Keratinocyte (primary cell): ENCODE results near the gene GPR63. TPM values are rescaled to one million over a fixed set of nuclear protein-coding genes. Genes with fewer than 3 reads are reported as not detected.

Experiments used
- DNase-seq: peaks from one replicate; pipeline ENCODE4 v3.0.0-alpha.2; 2011; ENCODE audit warnings: low read depth, missing footprints, low spot score
- FAIRE-seq: peaks from 2 replicates; lab custom pipeline; 2011; peaks lifted over from hg19 to GRCh38; lab: Jason Lieb, UNC
- H2AFZ ChIP-seq: 2 replicates; pipeline ENCODE4 v1.6.0; 2012; ENCODE audit warnings: low read length, control low read depth, inconsistent platforms; ENCODE audit not compliant: control insufficient read depth
- H3K27ac ChIP-seq: 2 replicates; pipeline ENCODE4 v1.5.1; 2011; ENCODE audit warnings: low read length; ENCODE audit not compliant: control insufficient read depth, insufficient read depth
- H3K27me3 ChIP-seq: 3 replicates; pipeline ENCODE4 v1.6.0; 2011; ENCODE audit warnings: low read length; ENCODE audit not compliant: control insufficient read depth, insufficient read depth; ENCODE audit errors: extremely low read depth
- H3K36me3 ChIP-seq, 2 experiments: 2 replicates in 1 of 2; 3 replicates in 1 of 2; pipeline ENCODE4 v1.5.1; 2011; ENCODE audit warnings: low read length in 2 of 2, mild to moderate bottlenecking in 1 of 2; ENCODE audit not compliant: control insufficient read depth in 2 of 2, insufficient read depth in 2 of 2; ENCODE audit errors: extremely low read depth in 1 of 2
- H3K4me1 ChIP-seq: 3 replicates; pipeline ENCODE4 v1.5.1; 2011; ENCODE audit warnings: low read length; ENCODE audit not compliant: control insufficient read depth, insufficient read depth; ENCODE audit errors: extremely low read depth
- H3K4me2 ChIP-seq: 3 replicates; pipeline ENCODE4 v1.6.0; 2011; ENCODE audit warnings: low read depth, low read length; ENCODE audit not compliant: control insufficient read depth, insufficient read depth; ENCODE audit errors: extremely low read depth
- H3K4me3 ChIP-seq, 3 experiments: fragments of 200-600 bp in 1 of 3; sonication (generic) in 1 of 3; 2 replicates in 2 of 3; 3 replicates in 1 of 3; pipeline ENCODE4 v1.5.1; 2011 to 2016; ENCODE audit warnings: low read length in 3 of 3, mild to moderate bottlenecking in 3 of 3, control low read depth in 2 of 3, inconsistent platforms in 1 of 3, low read depth in 1 of 3, mixed read lengths in 1 of 3, mixed run types in 1 of 3, moderate library complexity in 1 of 3; ENCODE audit not compliant: control insufficient read depth in 2 of 3, insufficient read depth in 2 of 3; ENCODE audit errors: extremely low read depth in 1 of 3
- H3K79me2 ChIP-seq: 2 replicates; pipeline ENCODE4 v1.6.0; 2012; ENCODE audit warnings: low read length; ENCODE audit not compliant: control insufficient read depth, insufficient read depth
- H3K9ac ChIP-seq: 3 replicates; pipeline ENCODE4 v1.6.0; 2011; ENCODE audit warnings: low read length; ENCODE audit not compliant: control insufficient read depth, insufficient read depth; ENCODE audit errors: extremely low read depth
- H3K9me1 ChIP-seq: 3 replicates; pipeline ENCODE4 v1.6.0; 2011; ENCODE audit warnings: low read length; ENCODE audit not compliant: control insufficient read depth, insufficient read depth; ENCODE audit errors: extremely low read depth
- H3K9me3 ChIP-seq: 2 replicates; pipeline ENCODE4 v1.5.1; 2012; ENCODE audit warnings: low read depth, low read length; ENCODE audit not compliant: control insufficient read depth
- H4K20me1 ChIP-seq: 3 replicates; pipeline ENCODE4 v1.6.0; 2011; ENCODE audit warnings: low read length; ENCODE audit not compliant: control insufficient read depth, insufficient read depth; ENCODE audit errors: extremely low read depth
- EZH2 ChIP-seq: IDR thresholded peaks from one replicate; pipeline ENCODE4 v1.6.1; 2012; ENCODE audit warnings: inconsistent platforms, mild to moderate bottlenecking, low read length, moderate library complexity
- dilution Hi-C: fragments of 300-500 bp; cut with MboI; formaldehyde crosslinking; loops from one replicate; pipeline ENCODE4 v1.7.0; 2020; ENCODE audit warnings: low sequenced_read_pairs; ENCODE audit not compliant: extremely low pct_ligation_motif_present
- polyA plus RNA-seq, 5 experiments: library from polyadenylated mRNA; depleted of rRNA in 3 of 5; stranded (reverse) in 3 of 5; stranded (forward) in 1 of 5; unstranded in 1 of 5; fragments of >200 nt; gene quantifications; 1 replicate in 1 of 5; 2 replicates in 3 of 5; 3 replicates in 1 of 5; pipeline versions ENCODE4 v1.2.1 to v1.2.3, GENCODE V29; 2011 to 2012; ENCODE audit warnings: missing spikeins in 2 of 5, low read depth in 1 of 5, low replicate concordance in 1 of 5
- TF ChIP-seq, protein P1 (sequence below), 3 experiments: IDR thresholded peaks in 1 of 3; conservative IDR thresholded peaks in 1 of 3; optimal IDR thresholded peaks in 1 of 3; 2 replicates in 2 of 3; 3 replicates in 1 of 3; pipeline versions ENCODE3 to v1.5.1; 2011; ENCODE audit warnings: low read length in 3 of 3, mild to moderate bottlenecking in 3 of 3, moderate library complexity in 2 of 3, control low read depth in 1 of 3, inconsistent platforms in 1 of 3; ENCODE audit not compliant: insufficient read depth in 2 of 3; ENCODE audit errors: extremely low read depth in 1 of 3

The GPR63 gene
- polyA plus RNA-seq, 1 donor (not counting 4 experiments of a cell fraction or from before 2014, with no cell fraction given) = 1.9 TPM

DNA sequence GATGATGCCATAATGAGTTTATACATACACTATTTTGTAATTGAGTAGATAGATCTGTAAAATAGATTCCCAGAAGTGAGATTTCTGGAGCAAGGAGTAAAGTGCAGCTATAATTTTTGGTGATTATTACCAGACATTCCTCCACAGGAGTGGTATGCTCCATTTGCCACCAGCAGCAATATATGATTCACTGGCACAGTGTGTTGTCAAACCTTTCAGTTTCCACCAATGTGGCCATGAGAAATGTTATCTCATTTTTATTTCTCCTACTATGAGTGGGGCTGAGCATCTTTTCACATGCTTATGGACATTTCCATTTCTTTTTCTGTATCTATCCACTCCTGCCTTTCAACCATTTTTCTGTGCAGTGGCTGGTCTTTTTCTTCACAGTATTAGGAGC, 70.5 kb downstream of the GPR63 start:
- no peaks in the 10 kb centered on the region for H3K36me3 ChIP-seq
- dilution Hi-C loops = no loop called here
- FAIRE-seq (no peak), DNase-seq (no peak)
- no peak overlapping the region for H3K4me3 ChIP-seq
- no peaks in the 10 kb centered on the region for H3K4me1 ChIP-seq
- H2AFZ ChIP-seq = no peak overlapping the region
- no peak overlapping the region for H3K27ac ChIP-seq
- TF ChIP-seq, protein P1, sequence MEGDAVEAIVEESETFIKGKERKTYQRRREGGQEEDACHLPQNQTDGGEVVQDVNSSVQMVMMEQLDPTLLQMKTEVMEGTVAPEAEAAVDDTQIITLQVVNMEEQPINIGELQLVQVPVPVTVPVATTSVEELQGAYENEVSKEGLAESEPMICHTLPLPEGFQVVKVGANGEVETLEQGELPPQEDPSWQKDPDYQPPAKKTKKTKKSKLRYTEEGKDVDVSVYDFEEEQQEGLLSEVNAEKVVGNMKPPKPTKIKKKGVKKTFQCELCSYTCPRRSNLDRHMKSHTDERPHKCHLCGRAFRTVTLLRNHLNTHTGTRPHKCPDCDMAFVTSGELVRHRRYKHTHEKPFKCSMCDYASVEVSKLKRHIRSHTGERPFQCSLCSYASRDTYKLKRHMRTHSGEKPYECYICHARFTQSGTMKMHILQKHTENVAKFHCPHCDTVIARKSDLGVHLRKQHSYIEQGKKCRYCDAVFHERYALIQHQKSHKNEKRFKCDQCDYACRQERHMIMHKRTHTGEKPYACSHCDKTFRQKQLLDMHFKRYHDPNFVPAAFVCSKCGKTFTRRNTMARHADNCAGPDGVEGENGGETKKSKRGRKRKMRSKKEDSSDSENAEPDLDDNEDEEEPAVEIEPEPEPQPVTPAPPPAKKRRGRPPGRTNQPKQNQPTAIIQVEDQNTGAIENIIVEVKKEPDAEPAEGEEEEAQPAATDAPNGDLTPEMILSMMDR (optimal IDR thresholded peaks at IDR 0.05 in 1 of 3, IDR thresholded peaks at IDR 0.05 in 1 of 3, conservative IDR thresholded peaks at IDR 0.05 in 1 of 3; ENCODE audit: extremely low read depth in 1 of 3, insufficient read depth in 2 of 3, low read length in 3 of 3) = no peak
- no peak for TF ChIP-seq EZH2
- no peaks in the 10 kb centered on the region for H3K9me1 ChIP-seq
- no peak overlapping the region for H3K4me2 ChIP-seq
- no peak overlapping the region for H3K9ac ChIP-seq
- H3K9me3 ChIP-seq = no peaks in the 10 kb centered on the region
- no peaks in the 10 kb centered on the region for H4K20me1 ChIP-seq
- H3K79me2 ChIP-seq = no peaks in the 10 kb centered on the region
- H3K27me3 ChIP-seq = no peaks in the 10 kb centered on the region

DNA sequence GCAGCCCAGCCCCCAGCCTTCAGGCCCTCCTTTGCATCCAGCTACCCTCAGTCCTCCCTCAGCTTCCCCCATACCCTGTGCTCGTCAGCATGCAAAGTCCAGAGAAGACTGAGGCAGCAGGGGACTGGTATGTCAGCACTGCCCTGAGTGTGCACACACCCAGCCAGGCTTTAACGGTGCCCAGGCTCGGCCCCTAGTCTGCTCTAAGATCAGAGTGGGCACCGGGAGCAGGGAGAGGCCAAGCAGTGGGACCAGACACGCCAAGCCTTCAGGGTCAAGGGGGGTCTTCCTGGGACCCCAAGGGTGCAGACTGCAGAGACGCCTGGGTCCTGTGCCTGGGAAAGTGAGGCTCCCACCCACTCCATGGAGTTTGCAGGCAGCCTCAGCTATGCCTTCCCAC, 74.7 kb downstream of the GPR63 start:
- DNase-seq = no peak
- Histone ChIP-seq H3K4me3 (no peak overlapping the region), H3K9me1 (no peaks in the 10 kb centered on the region), H3K27ac (no peak overlapping the region), H3K4me2 (no peak overlapping the region), H4K20me1 (no peaks in the 10 kb centered on the region), H3K36me3 (no peaks in the 10 kb centered on the region), H2AFZ (no peak overlapping the region), H3K9me3 (no peaks in the 10 kb centered on the region), H3K4me1 (no peaks in the 10 kb centered on the region), H3K79me2 (no peaks in the 10 kb centered on the region), H3K27me3 (no peaks in the 10 kb centered on the region), H3K9ac (no peak overlapping the region)
- dilution Hi-C loops = no loop called here
- TF ChIP-seq, protein P1 (optimal IDR thresholded peaks at IDR 0.05 in 1 of 3, IDR thresholded peaks at IDR 0.05 in 1 of 3, conservative IDR thresholded peaks at IDR 0.05 in 1 of 3; ENCODE audit: extremely low read depth in 1 of 3, insufficient read depth in 2 of 3, low read length in 3 of 3) = no peak
- FAIRE-seq = no peak
